ENCODE results near the gene PRKCE. TPM values are rescaled to one million over a fixed set of nuclear protein-coding genes. Genes with fewer than 3 reads are reported as not detected.

The PRKCE gene
- total and polyA plus RNA-seq, 7 experiments from 2014 or later: 1.4 to 37.9 (median 19.5) TPM

GRCh38 chr2:45908316-45909170 lies 257.1 kb downstream of the PRKCE start:
- CTCF ChIA-PET: no interaction called here
- Mint-ChIP-seq H3K4me3 (no peak overlapping the region), H3K9me3 (no peaks in the 10 kb centered on the region), H3K4me1 (peaks cover 0 to 12% (median 0%) of the 10 kb centered on the region in 7 donors), H3K27ac (no peak overlapping the region), H3K27me3 (no peaks in the 10 kb centered on the region), H3K36me3 (peaks cover 0 to 3% (median 0%) of the 10 kb centered on the region in 5 donors)
- Histone ChIP-seq H3K4me1 (ENCODE audit: control insufficient read depth in 2 of 2, insufficient read depth in 2 of 2, low read length in 2 of 2) (no peaks in the 10 kb centered on the region), H3K27me3 (ENCODE audit: control insufficient read depth in 2 of 2, insufficient read depth in 2 of 2, low read length in 2 of 2) (no peaks in the 10 kb centered on the region), H3K36me3 (ENCODE audit: control insufficient read depth in 2 of 3, insufficient read depth in 3 of 3, low read length in 3 of 3) (no peaks in the 10 kb centered on the region), H3K4me3 (ENCODE audit: low read length) (no peak overlapping the region), H3K9me3 (ENCODE audit: control insufficient read depth in 2 of 3, low read length in 3 of 3) (no peaks in the 10 kb centered on the region), H3K27ac (ENCODE audit: low read depth, low read length) (no peak overlapping the region)
- intact Hi-C loops (cut with micrococcal nuclease): no loop called here
- POLR2A ChIA-PET: no interaction called here
- DNase-seq (no peak), ATAC-seq (no peak)

DNA sequence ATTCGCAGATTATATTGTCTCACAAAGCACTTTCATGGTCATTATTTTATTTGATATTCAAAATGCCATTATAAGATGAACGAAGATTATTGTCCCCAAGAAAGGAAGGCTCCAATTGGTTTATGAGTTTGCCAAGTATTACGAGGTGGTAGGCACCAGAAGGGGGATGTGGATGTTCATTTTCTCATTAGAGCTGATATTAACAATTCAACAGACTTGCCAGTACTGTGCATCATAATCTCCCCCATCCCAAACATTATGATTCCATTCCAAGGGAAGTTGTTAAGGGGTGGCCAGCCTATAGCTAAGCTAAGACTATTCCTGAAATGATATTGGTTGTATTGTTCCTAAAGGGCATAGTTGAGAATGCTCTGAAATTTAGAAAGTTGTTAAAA lies 257.7 kb downstream of the PRKCE start:
- POLR2A ChIA-PET: no interaction called here
- Histone ChIP-seq H3K36me3 (ENCODE audit: control insufficient read depth in 2 of 3, insufficient read depth in 3 of 3, low read length in 3 of 3) (no peaks in the 10 kb centered on the region), H3K27ac (ENCODE audit: low read depth, low read length) (no peak overlapping the region), H3K9me3 (ENCODE audit: control insufficient read depth in 2 of 3, low read length in 3 of 3) (no peaks in the 10 kb centered on the region), H3K4me1 (ENCODE audit: control insufficient read depth in 2 of 2, insufficient read depth in 2 of 2, low read length in 2 of 2) (no peaks in the 10 kb centered on the region), H3K4me3 (ENCODE audit: low read length) (no peak overlapping the region), H3K27me3 (ENCODE audit: control insufficient read depth in 2 of 2, insufficient read depth in 2 of 2, low read length in 2 of 2) (no peaks in the 10 kb centered on the region)
- H3K27me3 Mint-ChIP-seq: no peaks in the 10 kb centered on the region
- no peak overlapping the region for H3K4me3 Mint-ChIP-seq
- DNase-seq: no peak
- CTCF ChIA-PET: no interaction called here
- ATAC-seq: no peak
- no peak overlapping the region for H3K27ac Mint-ChIP-seq
- no peaks in the 10 kb centered on the region for H3K9me3 Mint-ChIP-seq
- H3K4me1 Mint-ChIP-seq: peaks cover 0 to 12% (median 0%) of the 10 kb centered on the region in 7 donors
- intact Hi-C loops (cut with micrococcal nuclease): no loop called here
- peaks cover 0 to 3% (median 0%) of the 10 kb centered on the region in 5 donors for H3K36me3 Mint-ChIP-seq

GRCh38 chr2:45909677-45910191 lies 258.3 kb downstream of the PRKCE start:
- CTCF ChIA-PET: no interaction called here
- no peaks in the 10 kb centered on the region for H3K4me1 ChIP-seq (ENCODE audit: control insufficient read depth in 2 of 2, insufficient read depth in 2 of 2, low read length in 2 of 2)
- Mint-ChIP-seq H3K4me3 (no peak overlapping the region), H3K4me1 (peaks cover 0 to 13% (median 0%) of the 10 kb centered on the region in 7 donors), H3K27ac (peak overlapping the region in 2 of 9 donors; percentile 11 to 22), H3K27me3 (no peaks in the 10 kb centered on the region), H3K36me3 (peaks cover 0 to 3% (median 0%) of the 10 kb centered on the region in 5 donors), H3K9me3 (no peaks in the 10 kb centered on the region)
- H3K27ac ChIP-seq (ENCODE audit: low read depth, low read length): no peak overlapping the region
- no peak overlapping the region for H3K4me3 ChIP-seq (ENCODE audit: low read length)
- ATAC-seq: peak; percentile 49
- no peaks in the 10 kb centered on the region for H3K36me3 ChIP-seq (ENCODE audit: control insufficient read depth in 2 of 3, insufficient read depth in 3 of 3, low read length in 3 of 3)
- H3K9me3 ChIP-seq (ENCODE audit: control insufficient read depth in 2 of 3, low read length in 3 of 3): no peaks in the 10 kb centered on the region
- H3K27me3 ChIP-seq (ENCODE audit: control insufficient read depth in 2 of 2, insufficient read depth in 2 of 2, low read length in 2 of 2): no peaks in the 10 kb centered on the region
- POLR2A ChIA-PET: no interaction called here
- DNase-seq: no peak
- intact Hi-C loops (cut with micrococcal nuclease): no loop called here

- H3K27ac ChIP-seq (ENCODE audit: low read depth, low read length): no peak overlapping the region
- ChIA-PET POLR2A (no interaction called here), CTCF (no interaction called here)
- no peaks in the 10 kb centered on the region for H3K27me3 ChIP-seq (ENCODE audit: control insufficient read depth in 2 of 2, insufficient read depth in 2 of 2, low read length in 2 of 2)
- no peaks in the 10 kb centered on the region for H3K9me3 Mint-ChIP-seq
- peak overlapping the region in 1 of 9 donors; percentile 13 for H3K27ac Mint-ChIP-seq
- no peak overlapping the region for H3K4me3 Mint-ChIP-seq
- H3K36me3 ChIP-seq (ENCODE audit: control insufficient read depth in 2 of 3, insufficient read depth in 3 of 3, low read length in 3 of 3): no peaks in the 10 kb centered on the region
- intact Hi-C loops (cut with micrococcal nuclease): no loop called here
- no peak for ATAC-seq
- H3K4me3 ChIP-seq (ENCODE audit: low read length): no peak overlapping the region
- no peaks in the 10 kb centered on the region for H3K9me3 ChIP-seq (ENCODE audit: control insufficient read depth in 2 of 3, low read length in 3 of 3)
- H3K36me3 Mint-ChIP-seq: peaks cover 0 to 3% (median 0%) of the 10 kb centered on the region in 5 donors
- H3K4me1 Mint-ChIP-seq: peaks cover 0 to 13% (median 0%) of the 10 kb centered on the region in 7 donors
- no peaks in the 10 kb centered on the region for H3K4me1 ChIP-seq (ENCODE audit: control insufficient read depth in 2 of 2, insufficient read depth in 2 of 2, low read length in 2 of 2)
- H3K27me3 Mint-ChIP-seq: no peaks in the 10 kb centered on the region
- no peak for DNase-seq
Measured at GRCh38 chr2:45910473-45911060, 259.1 kb downstream of the PRKCE start.

DNA sequence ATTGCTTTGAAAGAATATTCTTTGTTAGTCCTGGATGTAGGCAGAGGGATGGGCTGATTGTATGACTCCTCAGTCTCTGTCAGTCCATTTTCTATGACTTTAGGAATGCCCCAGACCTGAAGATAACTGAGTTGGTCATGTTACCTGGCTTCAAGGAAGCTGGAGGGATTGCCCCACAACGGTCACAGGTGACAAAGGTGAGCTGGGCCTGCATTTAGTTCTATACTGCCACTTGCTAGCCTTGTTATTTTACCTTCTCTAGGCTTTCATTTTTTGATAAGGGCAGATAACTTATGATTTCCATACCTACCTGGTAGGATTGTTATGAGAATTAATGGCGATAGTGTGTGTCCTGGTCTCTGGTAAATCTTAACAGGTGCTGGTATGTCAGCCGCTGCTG lies 260.1 kb downstream of the PRKCE start:
- no peaks in the 10 kb centered on the region for H3K36me3 ChIP-seq (ENCODE audit: control insufficient read depth in 2 of 3, insufficient read depth in 3 of 3, low read length in 3 of 3)
- H3K9me3 Mint-ChIP-seq: no peaks in the 10 kb centered on the region
- intact Hi-C loops (cut with micrococcal nuclease): no loop called here
- H3K27me3 ChIP-seq (ENCODE audit: control insufficient read depth in 2 of 2, insufficient read depth in 2 of 2, low read length in 2 of 2): no peaks in the 10 kb centered on the region
- no peak overlapping the region for H3K27ac Mint-ChIP-seq
- ATAC-seq (no peak), DNase-seq (no peak)
- H3K4me1 ChIP-seq (ENCODE audit: control insufficient read depth in 2 of 2, insufficient read depth in 2 of 2, low read length in 2 of 2): no peaks in the 10 kb centered on the region
- H3K27me3 Mint-ChIP-seq: no peaks in the 10 kb centered on the region
- CTCF ChIA-PET: no interaction called here
- peaks cover 0 to 14% (median 0%) of the 10 kb centered on the region in 7 donors for H3K4me1 Mint-ChIP-seq
- no peak overlapping the region for H3K4me3 ChIP-seq (ENCODE audit: low read length)
- H3K36me3 Mint-ChIP-seq: peaks cover 0 to 6% (median 0%) of the 10 kb centered on the region in 5 donors
- POLR2A ChIA-PET: no interaction called here
- H3K9me3 ChIP-seq (ENCODE audit: control insufficient read depth in 2 of 3, low read length in 3 of 3): no peaks in the 10 kb centered on the region
- no peak overlapping the region for H3K27ac ChIP-seq (ENCODE audit: low read depth, low read length)
- no peak overlapping the region for H3K4me3 Mint-ChIP-seq

- intact Hi-C loops (cut with micrococcal nuclease): no loop called here
- no peaks in the 10 kb centered on the region for H3K27me3 Mint-ChIP-seq
- H3K36me3 Mint-ChIP-seq: peaks cover 0 to 12% (median 0%) of the 10 kb centered on the region in 5 donors
- H3K4me1 Mint-ChIP-seq: peaks cover 0 to 18% (median 0%) of the 10 kb centered on the region in 7 donors
- Histone ChIP-seq H3K27ac (ENCODE audit: low read depth, low read length) (no peak overlapping the region), H3K4me3 (ENCODE audit: low read length) (no peak overlapping the region), H3K27me3 (ENCODE audit: control insufficient read depth in 2 of 2, insufficient read depth in 2 of 2, low read length in 2 of 2) (no peaks in the 10 kb centered on the region), H3K36me3 (ENCODE audit: control insufficient read depth in 2 of 3, insufficient read depth in 3 of 3, low read length in 3 of 3) (no peaks in the 10 kb centered on the region), H3K4me1 (ENCODE audit: control insufficient read depth in 2 of 2, insufficient read depth in 2 of 2, low read length in 2 of 2) (no peaks in the 10 kb centered on the region), H3K9me3 (ENCODE audit: control insufficient read depth in 2 of 3, low read length in 3 of 3) (no peaks in the 10 kb centered on the region)
- ChIA-PET POLR2A (no interaction called here), CTCF (interaction anchor here (0.6 kb wide), 1 partner anchor 262 kb away, joined by 3 read pairs; no protein-coding TSS in a partner anchor)
- H3K27ac Mint-ChIP-seq: no peak overlapping the region
- H3K4me3 Mint-ChIP-seq: no peak overlapping the region
- DNase-seq (no peak), ATAC-seq (no peak)
- no peaks in the 10 kb centered on the region for H3K9me3 Mint-ChIP-seq
Measured at GRCh38 chr2:45912109-45912508, 260.6 kb downstream of the PRKCE start.
